GM18909 (cell line): Measurements from ENCODE around the gene FCRL5.

ENCODE experiments used
- ATAC-seq: cut with Tn5 transposase; IDR thresholded peaks from one replicate; pipeline ENCODE4 v1.9.1; 2021; ENCODE audit warnings: mild to moderate bottlenecking; ENCODE audit not compliant: unreplicated experiment, poor library complexity

FCRL5 gene

DNA sequence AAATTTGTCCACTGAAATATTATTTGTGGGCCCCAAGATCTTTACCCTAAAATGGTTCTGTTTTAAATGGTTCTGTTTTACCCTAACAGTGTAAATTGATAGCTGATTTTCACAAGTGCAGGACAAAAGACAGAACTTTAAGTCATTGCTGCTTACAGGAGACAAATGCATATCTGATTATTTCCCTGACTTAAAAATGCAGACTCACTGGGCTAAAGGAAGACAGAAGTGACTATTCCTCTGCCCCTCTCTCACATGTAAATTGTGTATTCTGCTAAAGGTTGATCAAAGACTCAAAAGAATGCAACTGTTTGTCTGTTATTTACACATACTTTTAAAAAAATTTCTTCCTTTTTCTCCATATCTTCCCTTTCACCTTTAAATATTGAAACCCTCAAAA lies 12.7 kb downstream of the FCRL5 start:
- no peak for ATAC-seq

DNA sequence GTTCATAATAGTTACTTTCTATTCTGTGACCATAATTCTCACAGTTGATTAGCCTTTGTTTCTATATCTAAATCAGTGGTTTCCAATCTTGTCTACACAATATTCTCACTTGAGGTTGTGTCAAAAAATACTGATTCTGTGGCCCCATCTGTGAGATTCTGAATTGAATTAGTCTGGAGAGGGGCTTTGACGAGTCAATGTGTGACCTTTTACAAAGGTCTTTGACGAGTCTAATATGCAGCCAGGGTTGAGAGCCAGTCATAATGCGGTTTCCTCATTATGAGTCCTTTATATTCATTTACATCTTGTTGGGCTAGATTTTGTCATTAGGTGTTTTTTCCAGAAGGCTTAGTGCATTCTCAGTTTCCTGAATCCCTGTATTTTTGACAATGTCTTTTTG lies 19.7 kb downstream of the FCRL5 start:
- ATAC-seq, result no peak

DNA sequence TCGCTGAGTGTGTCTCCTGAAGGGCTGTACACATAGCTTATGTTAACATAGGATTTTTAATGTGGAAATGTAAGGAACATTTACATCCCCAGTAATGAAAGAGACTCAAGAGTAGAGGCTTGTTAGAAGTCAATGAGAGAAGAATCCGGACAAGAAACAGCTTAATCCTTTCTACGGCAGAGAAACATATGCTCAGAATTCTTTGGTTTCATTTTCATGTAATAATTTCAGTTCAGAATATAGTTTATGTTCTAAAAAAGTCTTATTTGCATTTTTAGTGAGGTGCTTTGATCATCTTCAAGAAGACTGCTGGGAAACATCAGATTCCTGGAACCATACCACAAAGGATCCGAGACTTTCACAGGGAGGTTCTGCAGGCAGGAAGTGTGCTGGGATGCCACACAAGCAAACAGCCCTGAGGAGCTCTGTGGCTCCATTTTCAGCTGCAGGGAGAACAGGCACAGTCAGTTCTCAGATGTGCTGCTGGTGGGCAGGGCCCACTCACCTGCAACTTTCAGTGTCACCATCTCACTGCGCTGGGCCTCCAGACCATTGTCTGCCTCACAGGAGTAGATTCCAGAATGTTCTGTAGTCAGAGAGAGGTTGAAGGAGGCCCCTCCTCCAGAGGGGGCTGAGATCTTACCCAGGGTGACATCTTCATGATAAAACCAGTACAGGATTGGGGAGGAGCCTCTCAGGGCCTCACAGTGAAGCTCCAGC lies 28.4 kb downstream of the FCRL5 start:
- peak; percentile 80 for ATAC-seq

- no peak for ATAC-seq
Measured at GRCh38 chr1:157521056-157521455, 31.3 kb downstream of the FCRL5 start.

DNA sequence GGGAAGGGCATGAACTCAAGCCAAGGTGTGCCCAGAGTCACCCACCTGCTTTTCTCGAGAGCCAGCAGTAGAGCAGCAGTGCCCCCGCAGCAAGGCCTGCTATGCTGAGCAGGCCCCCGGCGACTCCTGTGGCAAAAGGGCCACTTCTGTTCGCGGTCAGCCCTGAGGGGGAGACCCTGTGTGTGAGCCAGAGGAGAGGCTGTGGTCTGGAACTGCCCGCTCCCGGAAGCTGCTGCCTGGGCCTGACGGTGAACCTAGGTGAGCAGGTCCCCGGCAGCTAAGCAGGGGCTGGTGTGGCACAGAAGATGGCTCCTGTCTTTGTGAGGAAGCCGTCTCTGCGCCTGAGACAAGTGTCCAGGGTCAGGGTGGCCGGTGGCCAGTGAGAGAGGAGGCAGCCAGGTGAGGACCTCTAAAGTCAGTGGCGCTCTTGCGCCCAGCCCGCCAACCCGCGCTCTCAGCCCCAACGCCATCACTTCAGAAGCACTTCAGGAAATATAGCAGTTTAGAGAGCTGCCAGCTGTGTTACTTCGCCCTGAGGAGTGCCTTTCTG lies 31.9 kb downstream of the FCRL5 start:
- no peak for ATAC-seq

DNA sequence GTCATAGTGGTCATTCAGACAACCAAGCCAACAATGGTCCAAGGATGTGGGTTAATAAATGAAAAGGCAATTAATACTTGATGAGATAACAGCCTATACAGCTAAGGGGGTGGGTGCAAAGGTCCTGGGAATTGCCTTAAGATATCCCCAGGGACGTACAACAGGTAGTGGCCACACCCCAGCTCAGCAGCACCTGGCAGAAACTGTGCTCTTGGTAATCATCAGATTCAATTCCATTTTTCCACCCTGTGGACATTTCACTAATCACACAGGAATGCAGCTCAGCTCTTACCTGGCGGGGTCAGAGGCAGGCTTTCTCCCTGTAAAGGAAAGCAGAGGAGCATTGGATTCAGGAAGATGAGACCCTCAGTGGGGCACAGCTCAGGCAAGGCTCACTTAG lies 32.9 kb downstream of the FCRL5 start:
- ATAC-seq, result no peak

GRCh38 chr1:157517016-157517415 lies 35.3 kb downstream of the FCRL5 start:
- no peak for ATAC-seq

DNA sequence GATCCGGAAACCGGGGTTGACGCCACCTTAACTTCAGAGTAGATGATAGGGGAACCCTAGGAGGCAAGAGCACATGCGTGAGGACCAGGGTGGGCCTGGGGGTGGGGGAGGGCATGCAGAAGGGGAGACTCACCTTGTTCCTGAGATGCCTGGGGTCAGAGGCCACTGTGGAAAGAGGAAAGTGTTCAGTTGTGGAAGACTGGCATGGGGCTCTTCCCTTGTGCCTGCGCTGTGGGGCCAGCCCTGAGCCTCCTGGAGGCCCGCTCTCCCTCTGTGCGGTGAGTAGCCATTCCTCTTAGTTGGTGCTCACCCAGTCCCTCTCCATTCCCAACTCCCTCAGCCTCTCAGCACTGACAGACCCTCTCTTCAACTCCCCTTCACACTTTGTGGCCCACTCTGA lies 36.6 kb downstream of the FCRL5 start:
- ATAC-seq, result no peak

- ATAC-seq, result no peak
Measured at GRCh38 chr1:157515141-157515540, 37.2 kb downstream of the FCRL5 start.

DNA sequence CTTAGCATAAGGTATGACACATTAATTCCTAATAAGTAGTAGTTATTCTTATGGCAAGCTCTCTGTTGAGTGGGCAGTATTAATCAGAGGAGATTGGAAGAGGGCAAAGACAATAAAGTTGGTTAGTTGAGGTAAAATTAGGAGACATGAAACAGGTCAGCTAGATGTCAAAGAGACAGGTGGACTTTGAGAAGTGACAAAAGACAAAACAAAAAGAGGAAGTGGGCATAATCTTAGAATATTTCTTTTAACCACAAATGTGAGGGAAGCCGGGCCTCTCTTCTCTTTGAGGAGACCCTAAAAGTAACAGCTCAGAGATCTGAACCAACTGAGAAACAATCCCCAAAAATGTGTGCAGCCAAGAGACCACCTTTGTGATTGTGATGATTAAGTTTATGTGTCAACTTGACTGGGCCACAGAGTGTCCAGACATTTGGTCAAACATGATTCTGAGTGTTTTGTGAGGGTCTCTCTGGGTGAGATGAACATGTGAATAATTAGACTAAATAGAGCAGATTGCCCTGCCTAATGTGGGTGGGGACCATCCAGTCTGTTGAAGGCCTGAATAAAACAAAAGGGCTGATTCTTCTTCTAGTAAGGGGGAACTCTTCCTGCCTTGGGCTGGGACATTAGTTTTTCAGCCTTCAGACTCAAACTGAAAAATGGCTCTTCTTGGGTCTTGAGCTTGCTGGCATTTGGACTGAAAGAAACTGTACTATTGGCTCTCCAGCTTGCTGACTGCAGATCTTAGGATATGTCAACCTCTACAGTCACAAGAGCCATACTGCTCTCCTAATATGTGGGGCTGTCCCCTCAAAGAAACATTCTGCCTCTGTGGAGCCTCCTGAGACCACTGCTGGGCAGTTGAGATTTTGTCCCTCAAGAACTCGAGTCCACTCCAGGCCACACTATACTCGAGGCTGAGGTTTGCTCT lies 40.0 kb downstream of the FCRL5 start:
- peak; percentile 64 for ATAC-seq

DNA sequence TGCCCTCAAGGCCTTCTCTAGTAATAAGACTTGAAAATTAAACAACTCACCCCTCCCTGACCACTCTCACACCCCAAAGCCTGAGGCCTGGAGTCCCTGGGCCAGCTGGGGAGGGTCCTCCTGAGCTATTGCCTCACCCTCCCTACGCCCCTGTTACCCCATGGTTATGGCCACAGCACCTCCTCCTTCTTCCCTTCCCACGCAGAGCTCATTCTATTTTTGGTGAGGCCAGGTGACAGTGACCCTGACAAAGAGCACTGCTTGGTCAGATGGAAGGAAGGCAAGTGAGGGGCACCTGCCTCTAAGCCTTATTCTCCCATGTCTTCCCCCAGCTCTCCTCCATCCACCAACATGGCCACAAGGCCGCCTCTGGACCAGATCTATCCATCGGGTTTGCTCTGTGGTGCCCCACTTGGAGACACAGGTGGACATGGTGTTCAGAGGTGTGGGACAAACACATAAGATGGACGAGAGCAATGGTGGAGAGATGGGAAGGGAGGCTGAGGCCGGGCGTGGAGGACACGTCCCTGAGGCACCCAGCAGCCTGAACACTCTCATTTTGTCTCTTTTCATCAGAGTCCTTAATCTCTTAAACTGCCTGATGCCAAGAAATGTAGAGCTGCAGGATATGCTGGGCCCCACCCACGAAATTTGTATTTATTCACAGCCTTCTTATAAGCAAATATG lies 42.6 kb downstream of the FCRL5 start:
- no peak for ATAC-seq

DNA sequence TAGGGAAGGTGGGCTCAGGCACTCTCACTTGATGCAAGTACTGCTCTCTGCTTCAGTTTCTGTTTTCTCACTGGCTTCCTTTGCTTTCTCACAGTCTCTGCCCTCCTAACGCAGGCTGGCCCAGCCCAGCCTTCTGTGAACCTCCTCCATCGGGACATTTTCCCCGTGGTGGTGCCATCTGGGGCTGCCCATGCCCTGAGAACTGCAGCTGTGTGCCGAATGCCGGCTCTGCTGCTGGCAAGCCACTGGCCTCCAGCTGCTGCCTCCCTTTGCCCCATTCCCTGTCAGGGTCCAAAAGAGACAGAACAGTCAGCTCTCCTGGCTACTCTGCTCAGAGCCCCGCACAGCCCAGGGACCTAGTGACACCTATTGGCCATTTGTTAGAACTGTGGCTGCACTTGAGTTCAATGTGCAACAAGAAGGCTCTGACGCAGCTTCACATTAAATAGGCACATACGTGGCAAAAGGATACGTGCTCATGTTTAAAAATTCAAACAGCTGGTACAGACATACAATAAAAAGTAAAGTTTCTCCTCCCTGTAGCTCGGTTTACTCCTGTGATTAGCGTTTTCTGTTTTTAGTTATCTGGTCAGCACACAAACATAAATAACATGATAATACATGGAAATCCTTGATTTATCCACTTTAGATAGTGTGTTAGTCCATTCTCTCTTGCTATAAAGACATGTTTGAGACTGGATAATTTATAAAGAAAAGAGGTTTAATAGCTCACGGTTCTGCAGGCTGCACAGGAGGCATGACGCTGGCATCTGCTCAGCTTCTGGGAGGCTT lies 46.6 kb downstream of the FCRL5 start:
- ATAC-seq, result peak; percentile 97

DNA sequence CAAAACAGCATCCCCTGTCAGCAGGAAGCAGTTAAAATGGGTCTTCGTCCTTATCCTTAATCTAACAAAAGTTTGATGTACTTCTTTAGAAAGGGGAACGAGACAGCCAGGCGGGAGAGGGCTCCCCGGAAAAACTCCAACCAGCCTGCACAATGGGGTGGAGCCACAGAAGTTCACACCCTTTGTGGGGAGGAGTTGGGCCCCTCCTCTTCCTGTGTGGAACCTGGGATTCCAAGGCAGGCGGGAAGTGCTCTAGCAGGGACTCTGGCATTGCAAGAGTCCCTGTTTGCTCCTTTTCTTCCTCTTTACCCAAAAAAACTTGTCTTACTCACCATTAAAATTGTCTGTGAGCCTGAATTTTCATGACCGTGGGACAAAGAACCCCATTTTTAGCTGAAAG lies 47.7 kb downstream of the FCRL5 start:
- no peak for ATAC-seq

DNA sequence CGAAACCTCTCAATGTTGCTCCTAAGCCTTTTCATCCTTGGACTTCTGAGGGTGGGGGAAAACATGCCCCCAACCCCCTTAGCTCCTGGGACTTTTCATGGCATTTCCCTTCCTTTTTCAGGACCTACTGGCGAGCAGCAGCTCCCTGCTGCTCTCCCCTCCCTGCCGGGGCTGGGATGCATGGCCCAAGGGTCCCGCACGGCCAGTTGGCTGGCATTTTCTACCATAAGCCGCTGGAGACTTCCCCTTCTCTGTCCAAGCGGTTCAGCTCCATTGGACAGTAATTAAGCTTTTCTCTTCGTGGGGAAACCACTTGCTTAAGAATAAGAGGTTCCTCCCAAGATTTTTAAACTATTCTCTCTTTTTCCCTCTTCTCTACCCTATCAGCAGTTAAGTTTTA lies 52.8 kb downstream of the FCRL5 start:
- ATAC-seq, result no peak

DNA sequence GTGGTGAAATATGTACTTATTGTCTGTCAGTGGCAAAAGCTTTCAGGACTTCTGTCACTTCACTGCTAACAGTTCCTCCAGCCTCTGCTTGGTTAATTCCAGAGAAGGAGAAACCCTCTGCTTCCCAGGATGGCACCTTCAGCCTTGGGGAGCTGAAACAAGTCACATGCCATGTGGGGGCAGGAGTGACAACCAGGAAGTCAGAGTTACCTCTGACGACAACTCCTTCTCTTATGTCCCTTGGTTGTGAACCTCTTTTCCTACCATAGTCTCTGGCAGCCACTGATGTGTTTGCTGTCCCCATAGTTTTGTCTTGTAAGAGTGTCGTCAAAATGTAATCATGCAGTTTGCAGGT lies 53.6 kb downstream of the FCRL5 start:
- ATAC-seq, result no peak

GRCh38 chr1:157497987-157498735 lies 54.2 kb downstream of the FCRL5 start:
- no peak for ATAC-seq

GRCh38 chr1:157497284-157497683 lies 55.0 kb downstream of the FCRL5 start:
- ATAC-seq, result no peak

GRCh38 chr1:157496121-157496526 lies 56.2 kb downstream of the FCRL5 start:
- no peak for ATAC-seq

GRCh38 chr1:157495285-157495684 lies 57.0 kb downstream of the FCRL5 start:
- no peak for ATAC-seq
